ENCODE measurements around the gene FBRSL1.

DNA sequence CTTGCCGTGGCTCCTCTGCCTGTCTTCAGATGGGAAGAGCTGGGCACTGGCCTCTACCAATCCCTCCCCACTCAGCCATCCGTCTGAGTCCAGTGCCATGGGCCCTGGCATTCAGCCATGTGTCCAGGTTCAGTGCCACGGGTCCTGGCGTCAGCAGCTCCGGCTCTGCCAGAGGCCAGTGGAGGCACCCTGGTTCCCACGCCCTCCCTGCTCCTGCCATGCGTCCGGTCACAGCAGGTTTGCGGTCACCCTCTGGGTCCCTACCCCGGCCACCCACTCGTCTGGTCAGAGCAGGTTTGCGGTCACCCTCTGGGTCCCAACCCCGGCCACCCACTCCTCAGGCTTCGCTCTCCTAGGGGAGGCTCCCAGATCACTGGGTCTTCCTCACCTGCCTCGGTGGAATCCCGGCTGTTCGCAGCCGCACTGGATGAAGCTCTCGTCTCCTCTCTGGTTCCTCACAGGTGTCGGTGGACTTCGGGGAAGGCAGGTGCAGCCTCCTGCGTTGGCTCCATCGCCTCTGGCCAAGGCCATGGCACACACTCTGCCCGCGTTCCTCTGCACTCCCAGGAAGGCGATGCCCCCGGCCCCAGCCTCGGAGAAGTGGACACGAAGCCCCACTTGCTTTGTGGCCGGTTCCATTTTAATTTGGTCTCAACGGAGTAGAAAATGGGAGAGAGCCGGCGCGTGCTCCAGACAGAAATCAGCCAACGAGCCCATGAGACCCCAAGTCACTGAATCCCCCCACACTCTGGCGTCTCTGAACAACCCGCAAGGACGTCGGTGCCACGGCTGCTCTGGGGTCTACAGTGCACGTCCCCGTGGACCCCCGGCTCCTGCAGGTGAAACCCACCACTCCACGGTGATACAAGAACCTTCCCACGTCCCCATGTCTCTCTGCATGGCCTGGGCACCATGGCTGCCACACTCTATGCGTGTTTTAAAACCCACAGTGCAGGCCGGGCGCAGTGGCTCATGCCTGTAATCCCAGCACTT, 47.8 kb upstream of the FBRSL1 start:
- TF ChIP-seq, protein P1, sequence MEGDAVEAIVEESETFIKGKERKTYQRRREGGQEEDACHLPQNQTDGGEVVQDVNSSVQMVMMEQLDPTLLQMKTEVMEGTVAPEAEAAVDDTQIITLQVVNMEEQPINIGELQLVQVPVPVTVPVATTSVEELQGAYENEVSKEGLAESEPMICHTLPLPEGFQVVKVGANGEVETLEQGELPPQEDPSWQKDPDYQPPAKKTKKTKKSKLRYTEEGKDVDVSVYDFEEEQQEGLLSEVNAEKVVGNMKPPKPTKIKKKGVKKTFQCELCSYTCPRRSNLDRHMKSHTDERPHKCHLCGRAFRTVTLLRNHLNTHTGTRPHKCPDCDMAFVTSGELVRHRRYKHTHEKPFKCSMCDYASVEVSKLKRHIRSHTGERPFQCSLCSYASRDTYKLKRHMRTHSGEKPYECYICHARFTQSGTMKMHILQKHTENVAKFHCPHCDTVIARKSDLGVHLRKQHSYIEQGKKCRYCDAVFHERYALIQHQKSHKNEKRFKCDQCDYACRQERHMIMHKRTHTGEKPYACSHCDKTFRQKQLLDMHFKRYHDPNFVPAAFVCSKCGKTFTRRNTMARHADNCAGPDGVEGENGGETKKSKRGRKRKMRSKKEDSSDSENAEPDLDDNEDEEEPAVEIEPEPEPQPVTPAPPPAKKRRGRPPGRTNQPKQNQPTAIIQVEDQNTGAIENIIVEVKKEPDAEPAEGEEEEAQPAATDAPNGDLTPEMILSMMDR (IDR thresholded peaks at IDR 0.05) = no peak
- TF ChIP-seq POLR2A (IDR thresholded peaks at IDR 0.05) = no peak
- TF ChIP-seq EP300 (IDR thresholded peaks at IDR 0.05) = no peak
